Ramos (cell line): Measurements from ENCODE around the gene GRIP2.

ENCODE experiments used
- in situ Hi-C: fragments of 300-500 bp; cut with MboI; formaldehyde crosslinking; loops from one replicate; pipeline ENCODE4 v1.14.3; 2022; ENCODE audit warnings: low sequenced_read_pairs; ENCODE audit not compliant: unreplicated experiment

GRIP2 gene

DNA sequence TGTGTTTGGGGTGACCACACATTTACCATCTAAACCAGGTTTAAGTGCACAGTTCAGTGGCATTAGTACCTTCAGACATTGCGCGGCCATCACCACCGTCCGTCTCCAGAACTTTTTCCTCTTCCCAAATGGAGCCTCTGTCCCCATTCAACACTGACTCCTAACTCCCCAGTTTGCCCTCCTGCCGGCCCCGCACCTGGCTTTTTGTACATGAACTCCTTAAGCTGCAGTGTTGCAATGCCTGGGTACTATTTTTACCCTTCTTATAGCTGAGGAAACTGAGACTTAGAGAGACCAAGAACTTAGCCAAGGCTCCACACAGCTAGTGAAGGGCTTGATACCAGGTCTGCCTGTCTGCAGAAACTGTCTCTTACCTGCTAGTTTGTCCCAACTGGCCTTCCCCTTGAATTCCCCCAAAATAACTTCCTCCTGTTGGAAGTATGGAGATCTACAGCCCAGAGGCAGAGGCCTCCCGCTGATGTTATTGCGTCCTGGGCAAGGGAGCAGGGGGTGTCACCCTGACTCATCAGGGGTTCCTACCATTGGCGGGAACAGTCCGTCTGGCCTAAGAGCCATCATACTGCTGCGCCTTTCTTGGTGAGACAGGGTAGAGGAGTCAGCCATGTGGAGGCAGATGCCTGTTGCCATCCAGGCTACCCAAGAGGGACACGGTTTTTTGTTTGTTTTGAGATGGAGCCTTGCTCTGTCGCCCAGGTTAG lies 65.6 kb downstream of the GRIP2 start:
- in situ Hi-C loops = no loop called here

DNA sequence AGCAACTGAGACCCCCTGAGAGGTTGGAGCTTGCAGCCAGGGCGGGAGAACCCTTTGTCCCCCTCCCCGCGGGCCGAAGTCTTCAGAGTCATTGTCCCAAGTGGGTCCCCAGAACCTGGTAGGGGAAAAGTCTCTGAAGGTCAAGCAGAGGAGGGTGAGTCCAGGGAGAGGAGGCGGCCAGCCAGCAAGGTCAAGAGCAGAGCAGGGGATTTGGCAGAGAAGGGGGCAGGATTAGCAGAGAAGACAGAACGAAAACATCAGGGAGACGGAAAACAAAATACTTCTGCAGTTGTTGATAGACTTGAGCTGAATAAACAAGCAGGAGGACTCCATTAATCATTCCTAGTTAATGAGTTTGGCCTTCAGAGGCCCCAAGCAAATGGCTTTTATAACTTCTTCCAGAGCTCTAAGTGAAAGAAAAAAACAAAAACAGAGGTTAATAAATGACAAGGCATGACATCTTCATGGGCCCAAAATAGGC lies 66.7 kb downstream of the GRIP2 start:
- in situ Hi-C loops = no loop called here

- in situ Hi-C loops = no loop called here
Observed at GRCh38 chr3:14472471-14473351, 67.4 kb downstream of the GRIP2 start.

GRCh38 chr3:14471690-14472089 lies 68.5 kb downstream of the GRIP2 start:
- in situ Hi-C loops = no loop called here

- in situ Hi-C loops = no loop called here
Observed at GRCh38 chr3:14471016-14471415, 69.1 kb downstream of the GRIP2 start.

DNA sequence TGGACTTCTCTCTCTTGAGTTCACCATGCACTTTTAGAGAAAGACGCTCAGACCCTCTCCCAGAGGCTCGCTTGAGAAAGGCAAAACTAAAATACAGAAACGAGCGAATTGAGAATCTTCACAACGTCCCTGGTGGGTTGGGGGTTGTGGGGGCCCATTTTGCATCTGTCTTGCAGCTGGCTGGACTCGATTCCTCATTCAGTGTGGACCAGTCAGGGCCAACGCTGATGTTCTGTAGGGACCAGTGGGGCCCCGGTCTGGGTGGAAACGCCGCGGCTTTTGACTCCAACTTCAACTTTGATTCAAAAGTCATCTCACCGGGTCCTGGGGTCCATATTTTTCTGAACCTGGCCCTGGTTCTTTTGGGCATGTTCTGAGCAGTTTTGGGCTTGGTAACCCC lies 69.7 kb downstream of the GRIP2 start:
- in situ Hi-C loops = no loop called here

- in situ Hi-C loops = no loop called here
Observed at GRCh38 chr3:14468621-14468981, 71.5 kb downstream of the GRIP2 start.

DNA sequence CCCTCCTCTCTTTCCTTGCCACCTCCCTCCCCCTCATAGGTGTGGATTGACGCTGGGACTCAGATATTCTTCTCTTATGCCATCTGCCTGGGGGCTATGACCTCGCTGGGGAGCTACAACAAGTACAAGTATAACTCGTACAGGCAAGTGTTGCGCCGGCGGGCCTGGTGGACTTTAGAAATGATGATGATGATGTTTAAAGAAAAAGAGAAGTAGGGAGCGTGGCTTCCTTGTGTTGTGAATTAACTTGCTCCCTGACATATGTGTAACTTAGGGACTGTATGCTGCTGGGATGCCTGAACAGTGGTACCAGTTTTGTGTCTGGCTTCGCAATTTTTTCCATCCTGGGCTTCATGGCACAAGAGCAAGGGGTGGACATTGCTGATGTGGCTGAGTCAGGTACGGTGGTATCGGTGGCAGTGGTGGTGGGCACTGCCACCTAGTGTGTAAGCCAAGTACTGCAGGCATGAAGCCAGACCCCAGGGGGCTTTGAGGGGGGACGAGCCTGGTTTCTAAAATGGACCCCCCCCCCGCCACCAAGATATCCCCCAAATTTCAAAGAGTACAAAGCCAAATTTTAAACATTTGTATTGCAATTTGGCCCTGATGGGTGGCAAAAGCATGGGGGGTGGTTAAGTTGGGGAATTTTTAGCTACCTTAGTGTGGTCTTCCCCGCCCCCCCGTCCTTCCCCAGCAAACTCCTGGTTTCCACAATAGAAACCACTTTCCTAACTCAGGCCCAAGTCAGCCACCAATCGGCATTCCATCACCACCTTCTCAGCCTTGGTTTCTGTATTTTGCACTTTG lies 72.1 kb downstream of the GRIP2 start:
- in situ Hi-C loops = no loop called here

- in situ Hi-C loops = no loop called here
Observed at GRCh38 chr3:14466179-14466903, 73.8 kb downstream of the GRIP2 start.

DNA sequence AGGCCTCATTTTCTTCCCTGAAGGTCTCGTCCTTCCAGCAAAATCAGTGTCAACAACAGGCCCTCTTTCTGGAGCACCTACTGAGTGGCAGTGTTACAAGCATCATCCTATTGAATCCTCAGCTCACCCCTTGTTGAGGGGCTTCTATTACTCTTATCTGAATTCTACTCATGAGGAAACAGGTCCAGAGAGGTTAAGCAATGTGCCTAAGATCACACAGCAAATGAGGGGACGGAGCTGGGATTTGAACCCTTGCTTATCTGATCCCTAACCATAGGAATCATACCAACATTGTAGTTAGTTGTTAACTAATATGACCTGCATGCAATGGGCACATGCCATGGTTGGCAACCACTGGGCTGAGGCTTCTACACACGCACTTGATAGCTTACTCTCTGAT lies 74.7 kb downstream of the GRIP2 start:
- in situ Hi-C loops = no loop called here

DNA sequence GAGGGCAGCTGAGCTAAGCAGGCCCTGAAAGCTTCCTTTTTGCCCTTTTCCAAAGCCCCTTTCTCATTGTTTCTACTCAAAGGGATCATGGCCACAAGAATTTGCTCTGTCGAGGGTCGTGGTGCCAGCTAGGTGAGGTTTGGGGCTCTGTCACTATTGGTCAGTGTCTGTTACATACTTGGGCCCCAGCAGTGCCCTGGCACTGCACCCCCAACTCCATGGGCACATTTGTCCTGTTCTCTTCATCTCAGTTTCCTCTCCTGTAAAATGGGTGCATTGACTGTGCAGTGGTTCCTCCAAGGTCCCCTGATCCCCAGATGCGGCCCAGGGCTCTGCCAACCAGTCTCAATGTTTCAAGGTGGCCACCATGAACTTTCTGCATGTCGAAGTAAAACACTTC lies 75.6 kb downstream of the GRIP2 start:
- in situ Hi-C loops = loop anchor here (5.0 kb wide), 1 partner anchor 202 kb away; no protein-coding TSS in a partner anchor

DNA sequence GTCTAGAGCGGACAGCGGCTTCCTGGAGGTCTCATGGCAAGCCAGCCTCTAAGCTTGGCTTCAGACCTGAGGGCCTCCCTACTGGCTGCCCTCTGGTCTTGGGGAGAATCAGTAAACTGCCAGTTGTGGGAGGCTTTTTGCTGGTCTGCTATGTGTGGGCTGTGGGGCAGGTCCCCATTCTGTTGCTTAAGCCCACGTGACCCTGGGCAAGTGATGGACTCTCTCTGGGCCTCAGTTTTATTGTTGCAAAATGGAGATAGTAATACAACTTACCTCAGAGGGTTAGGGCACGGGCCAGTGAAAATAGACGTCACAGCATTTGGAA lies 76.0 kb downstream of the GRIP2 start:
- in situ Hi-C loops = loop anchor here (5.0 kb wide), 1 partner anchor 202 kb away; no protein-coding TSS in a partner anchor

DNA sequence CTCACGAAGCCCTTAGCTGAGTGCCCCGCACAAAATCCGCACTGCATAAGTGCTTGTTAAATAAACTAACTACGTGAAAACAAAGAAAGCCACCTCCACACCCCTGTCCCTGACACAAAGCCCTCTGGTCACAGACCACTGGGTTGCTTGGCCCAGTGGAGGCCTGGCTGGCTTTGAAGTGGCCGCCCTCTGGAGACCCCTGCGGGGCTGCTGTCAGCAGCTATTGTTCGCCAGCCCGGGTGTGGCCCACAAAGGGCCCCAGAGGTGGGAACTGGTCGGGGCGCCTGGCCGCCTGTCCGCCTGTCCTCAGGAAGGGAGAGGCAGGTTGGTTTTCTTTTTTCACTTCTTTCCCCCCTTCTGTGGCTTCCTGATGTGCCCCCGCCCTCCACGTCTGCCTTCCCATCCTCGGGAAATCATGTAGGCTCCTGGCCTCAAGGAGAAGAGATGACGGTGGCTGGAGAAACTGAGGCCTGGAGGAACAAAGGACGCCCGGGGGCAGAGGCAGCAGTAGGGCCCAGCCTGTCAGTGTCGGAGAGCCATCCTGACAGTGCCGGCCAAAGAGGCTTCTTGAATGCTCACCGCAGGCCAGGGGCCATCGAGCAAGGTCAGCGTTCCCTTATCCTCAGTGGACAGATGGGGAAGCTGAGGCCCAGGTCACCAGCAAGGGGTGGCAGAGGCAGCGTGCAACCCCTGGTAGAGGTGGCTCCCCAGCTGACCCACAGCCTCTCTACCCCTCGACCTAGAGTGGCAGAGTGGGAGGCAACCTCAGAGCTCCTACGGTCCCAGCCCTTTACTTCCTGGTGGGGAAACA lies 76.6 kb downstream of the GRIP2 start:
- in situ Hi-C loops = loop anchor here (5.0 kb wide), 1 partner anchor 201 kb away; no protein-coding TSS in a partner anchor

DNA sequence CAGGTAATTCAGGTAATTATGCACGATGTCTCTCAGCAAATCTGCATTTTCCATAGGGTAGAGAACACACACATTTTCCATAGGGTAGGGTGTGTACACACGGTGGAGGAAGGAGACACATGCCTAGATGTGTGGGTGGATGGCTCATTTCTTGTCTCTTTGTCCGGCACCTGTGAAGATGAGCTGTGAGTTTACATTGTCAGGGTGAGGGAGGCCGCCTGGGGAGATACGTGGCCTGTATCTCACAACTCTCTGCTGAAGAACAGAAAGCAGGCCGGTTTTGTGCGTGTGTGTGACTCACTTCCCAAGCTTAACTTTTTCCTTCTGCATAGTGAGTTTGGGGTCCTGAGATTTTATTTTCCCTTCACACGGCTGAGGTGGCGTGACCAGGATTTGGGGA lies 77.4 kb downstream of the GRIP2 start:
- in situ Hi-C loops = loop anchor here (5.0 kb wide), 1 partner anchor 200 kb away; no protein-coding TSS in a partner anchor

DNA sequence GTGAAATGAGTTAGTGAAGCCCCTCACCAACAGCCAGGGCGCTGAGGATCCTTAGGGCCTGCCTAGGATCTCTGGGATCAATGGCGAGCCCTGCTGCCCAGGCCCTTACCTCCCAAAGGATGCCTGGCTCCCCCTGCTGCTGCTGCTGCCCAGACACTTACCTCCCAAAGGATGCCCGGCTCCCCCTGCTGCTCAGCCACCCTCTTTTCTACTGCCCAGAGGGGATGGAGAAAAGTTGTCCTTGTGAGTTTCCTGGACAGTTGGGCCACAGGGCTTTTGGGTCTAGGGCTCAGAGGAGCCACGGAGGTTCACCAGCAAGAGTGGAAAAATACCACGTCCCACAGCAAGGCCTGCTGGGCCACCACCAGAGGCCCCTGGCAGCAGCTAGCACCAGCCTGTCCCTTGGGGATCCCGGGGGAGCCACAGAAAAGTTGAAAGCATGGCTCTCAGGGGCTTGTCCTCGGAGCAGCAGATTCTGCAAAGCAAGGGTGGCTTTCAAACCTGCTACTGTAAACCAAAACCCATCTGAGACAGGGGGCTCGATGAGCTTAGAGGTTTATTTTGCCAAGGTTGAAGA lies 78.3 kb downstream of the GRIP2 start:
- in situ Hi-C loops = loop anchor here (5.0 kb wide), 1 partner anchor 200 kb away; no protein-coding TSS in a partner anchor

GRCh38 chr3:14461006-14461747 lies 79.0 kb downstream of the GRIP2 start:
- in situ Hi-C loops = loop anchor here (5.0 kb wide), 1 partner anchor 199 kb away; no protein-coding TSS in a partner anchor

GRCh38 chr3:14460342-14461005 lies 79.7 kb downstream of the GRIP2 start:
- in situ Hi-C loops = loop anchor here (5.0 kb wide), 1 partner anchor 198 kb away; no protein-coding TSS in a partner anchor
